Ascending aorta (tissue), 2 donors: Measurements from ENCODE around the gene UNC5C. TPM values are rescaled to one million over a fixed set of nuclear protein-coding genes. Genes with fewer than 3 reads are reported as not detected.

Experiments used
- DNase-seq, 2 donors: peaks; one replicate each; pipeline ENCODE4 v3.0.0-alpha.2; 2019; ENCODE audit warnings: low spot score in 2 of 2
- H3K27ac ChIP-seq, 2 donors: fragments of 200-600 bp; sonication (generic); one replicate each; pipeline ENCODE4 v1.5.1; 2016 to 2017; ENCODE audit warnings: mild to moderate bottlenecking in 1 of 2
- H3K27me3 ChIP-seq: fragments of 200-600 bp; sonication (generic); one replicate; pipeline ENCODE4 v1.5.1; 2017
- H3K36me3 ChIP-seq, 2 donors: fragments of 200-600 bp; sonication (generic); one replicate each; pipeline ENCODE4 v1.5.1; 2016
- H3K4me1 ChIP-seq, 2 donors: fragments of 200-600 bp; sonication (generic); one replicate each; pipeline ENCODE4 v1.5.1; 2016 to 2017; ENCODE audit warnings: mild to moderate bottlenecking in 1 of 2
- H3K4me3 ChIP-seq, 2 donors: fragments of 200-600 bp; sonication (generic); one replicate each; pipeline ENCODE4 v1.5.1; 2016 to 2017; ENCODE audit warnings: mild to moderate bottlenecking in 1 of 2
- H3K9me3 ChIP-seq, 2 donors: fragments of 200-600 bp; sonication (generic); one replicate each; pipeline ENCODE4 v1.5.1; 2016
- CTCF ChIP-seq, 3 experiments: fragments of 200-600 bp in 2 of 3; fragments of 450-650 bp in 1 of 3; sonication (generic) in 2 of 3; IDR thresholded peaks; one replicate each; pipeline ENCODE4 v1.5.1; 2016 to 2019; ENCODE audit warnings: antibody characterized with exemption in 3 of 3, mild to moderate bottlenecking in 1 of 3, moderate library complexity in 1 of 3
- intact Hi-C: fragments of 100-400 bp; cut with DNase I; formaldehyde crosslinking; loops from one replicate; pipeline ENCODE4 v1.15.1; 2023
- total RNA-seq: library from RNA; depleted of rRNA; stranded (reverse); fragments of >200 nt; gene quantifications from one replicate; pipeline ENCODE4 v1.1.0, GENCODE V29; 2016

Gene UNC5C
- total RNA-seq, 1 donor from 2014 or later = 13.3 TPM

GRCh38 chr4:95549246-95550114 is 707 bp upstream of the UNC5C start:
- DNase-seq = peak in 1 of 2 donors; percentile 80
- no peak for TF ChIP-seq CTCF (IDR thresholded peaks at IDR 0.05)
- Histone ChIP-seq H3K36me3 (no peaks in the 10 kb centered on the region), H3K4me1 (no peaks in the 10 kb centered on the region), H3K9me3 (no peaks in the 10 kb centered on the region), H3K4me3 (peak overlapping the region; percentile 74 to 98), H3K27me3 (no peaks in the 10 kb centered on the region), H3K27ac (peak overlapping the region; percentile 93 to 96)
- intact Hi-C loops = loop anchor here (2.0 to 10.0 kb wide), 6 partner anchors 17 to 1095 kb away; partner anchors contain the start of genes BMPR1B and PDLIM5

DNA sequence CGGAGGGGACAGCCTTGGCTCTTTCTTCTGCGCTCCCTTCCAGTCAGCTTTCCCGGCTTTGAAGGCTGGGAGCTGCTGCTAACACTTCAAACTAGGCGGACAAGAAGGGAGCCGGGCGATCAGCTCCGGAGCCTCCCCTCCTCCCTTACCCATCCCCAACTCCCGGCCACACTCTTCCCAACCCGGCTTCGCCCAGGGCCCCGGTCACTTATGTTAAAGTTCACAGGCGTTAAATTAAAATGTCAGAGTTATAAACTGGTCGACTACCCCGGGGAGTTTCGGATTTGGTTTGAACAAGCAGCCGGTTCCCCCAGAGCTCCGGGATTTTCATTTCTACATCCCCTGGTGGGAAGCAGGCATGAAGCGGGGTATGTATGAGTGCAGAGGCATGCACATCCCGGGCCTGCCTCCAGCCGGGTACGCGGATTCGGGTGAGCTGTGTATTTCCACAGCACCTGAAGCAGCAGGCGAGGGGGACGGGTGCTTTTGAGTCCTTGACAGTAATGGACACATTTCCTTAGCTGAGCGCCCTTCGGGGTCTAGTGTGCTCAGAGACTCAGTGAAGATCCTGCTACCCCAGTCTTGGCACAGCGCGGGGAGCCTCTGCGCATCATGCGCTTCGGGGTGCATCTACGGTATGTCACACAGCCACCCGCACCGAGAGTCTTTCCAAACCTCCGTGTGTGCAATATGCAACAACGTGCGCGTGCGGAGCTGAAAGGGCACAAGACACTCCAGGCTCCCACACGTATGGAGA is 880 bp downstream of the UNC5C start:
- no peaks in the 10 kb centered on the region for H3K36me3 ChIP-seq
- peak in 1 of 2 donors; percentile 69 for DNase-seq
- peak overlapping the region; percentile 74 to 98 for H3K4me3 ChIP-seq
- H3K9me3 ChIP-seq = no peaks in the 10 kb centered on the region
- H3K27me3 ChIP-seq = no peaks in the 10 kb centered on the region
- no peak for TF ChIP-seq CTCF (IDR thresholded peaks at IDR 0.05)
- no peaks in the 10 kb centered on the region for H3K4me1 ChIP-seq
- intact Hi-C loops = loop anchor here (2.0 to 10.0 kb wide), 6 partner anchors 15 to 1093 kb away; partner anchors contain the start of genes BMPR1B and PDLIM5
- peak overlapping the region; percentile 93 to 96 for H3K27ac ChIP-seq

DNA sequence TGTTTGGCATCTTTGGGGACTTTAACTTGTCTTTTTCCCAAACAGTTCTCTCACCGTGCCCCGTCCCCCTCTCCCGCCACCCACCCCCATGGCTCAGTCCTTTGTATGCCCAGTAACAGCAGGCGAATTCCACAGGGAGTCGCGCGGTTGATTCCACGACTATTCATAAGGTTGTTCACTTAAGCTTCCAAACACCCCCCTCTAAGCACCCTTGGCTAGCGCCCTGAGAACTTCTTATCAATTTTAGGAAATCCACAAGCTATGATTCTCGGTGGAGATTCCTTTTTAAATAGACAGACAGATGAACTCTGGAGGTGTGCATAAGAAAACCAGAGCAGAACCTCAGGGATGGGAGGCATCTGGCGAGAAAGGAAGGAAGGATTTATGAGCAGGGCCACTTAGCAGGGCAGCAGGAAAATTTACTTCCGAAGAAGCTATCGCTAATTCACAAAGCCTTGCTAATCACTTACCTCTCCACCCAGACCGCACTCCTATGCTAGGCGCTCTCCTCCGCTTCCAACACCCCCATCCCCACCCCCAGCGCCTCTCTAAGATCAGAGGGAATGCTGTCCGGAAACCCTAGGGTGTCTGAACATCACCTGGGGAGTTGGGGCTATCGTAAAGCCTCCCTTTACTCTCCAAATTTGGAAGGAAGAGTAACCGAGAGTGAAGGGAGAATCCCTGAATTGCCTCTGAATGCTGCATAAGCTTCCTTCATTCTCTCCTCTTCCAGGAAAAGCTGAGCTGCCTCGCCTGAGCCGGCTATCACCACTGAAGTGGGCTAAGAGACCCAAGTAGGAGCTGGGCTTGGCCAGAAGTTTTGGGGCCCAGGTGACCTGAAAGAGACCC is 1.7 kb downstream of the UNC5C start:
- Histone ChIP-seq H3K36me3 (no peaks in the 10 kb centered on the region), H3K4me3 (peak overlapping the region; percentile 74 to 98), H3K27ac (peak overlapping the region; percentile 93 to 96), H3K4me1 (no peaks in the 10 kb centered on the region), H3K9me3 (no peaks in the 10 kb centered on the region), H3K27me3 (no peaks in the 10 kb centered on the region)
- TF ChIP-seq CTCF (IDR thresholded peaks at IDR 0.05) = no peak
- DNase-seq = no peak
- intact Hi-C loops = loop anchor here (5.0 to 10.0 kb wide), 5 partner anchors 40 to 1092 kb away; partner anchors contain the start of genes BMPR1B and PDLIM5

DNA sequence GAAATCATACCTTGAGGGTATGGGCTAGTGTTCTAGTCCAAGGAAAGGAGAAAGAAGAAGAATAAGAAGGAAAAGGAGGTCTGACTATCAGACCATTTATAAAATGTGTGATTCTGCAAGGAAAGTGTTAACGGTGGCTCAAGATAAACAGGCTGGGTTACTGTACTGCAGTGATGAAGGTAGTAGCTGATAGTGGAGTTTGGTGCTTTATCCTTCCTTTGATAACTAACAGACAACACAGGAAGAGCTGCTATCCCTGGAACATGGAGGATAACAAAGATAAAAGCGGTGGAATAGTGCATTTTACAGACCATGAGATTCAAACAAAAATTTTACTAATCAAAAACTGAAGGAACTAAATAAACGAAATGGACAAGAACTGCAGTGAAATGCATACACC is 2.6 kb downstream of the UNC5C start:
- TF ChIP-seq CTCF (IDR thresholded peaks at IDR 0.05) = no peak
- intact Hi-C loops = loop anchor here (5.0 to 10.0 kb wide), 5 partner anchors 39 to 1091 kb away; partner anchors contain the start of genes BMPR1B and PDLIM5
- no peaks in the 10 kb centered on the region for H3K27me3 ChIP-seq

GRCh38 chr4:95545546-95545945 is 3.2 kb downstream of the UNC5C start:
- TF ChIP-seq CTCF (IDR thresholded peaks at IDR 0.05) = no peak
- DNase-seq = no peak
- no peaks in the 10 kb centered on the region for H3K9me3 ChIP-seq
- no peaks in the 10 kb centered on the region for H3K4me1 ChIP-seq
- H3K36me3 ChIP-seq = no peaks in the 10 kb centered on the region
- H3K27ac ChIP-seq = peak overlapping the region; percentile 93 to 96
- peak overlapping the region; percentile 74 to 98 for H3K4me3 ChIP-seq
- H3K27me3 ChIP-seq = no peaks in the 10 kb centered on the region
- intact Hi-C loops = loop anchor here (5.0 to 10.0 kb wide), 5 partner anchors 38 to 1091 kb away; partner anchors contain the start of genes BMPR1B and PDLIM5

More for the DNA sequence above, 2.6 kb downstream of the UNC5C start:
- no peaks in the 10 kb centered on the region for H3K4me1 ChIP-seq
- no peak for DNase-seq
- H3K4me3 ChIP-seq = peak overlapping the region; percentile 74 to 98
- no peaks in the 10 kb centered on the region for H3K9me3 ChIP-seq
- no peaks in the 10 kb centered on the region for H3K36me3 ChIP-seq
- peak overlapping the region; percentile 93 to 96 for H3K27ac ChIP-seq
